Measurements from ENCODE around the gene ARL2BP.

The ARL2BP gene

DNA sequence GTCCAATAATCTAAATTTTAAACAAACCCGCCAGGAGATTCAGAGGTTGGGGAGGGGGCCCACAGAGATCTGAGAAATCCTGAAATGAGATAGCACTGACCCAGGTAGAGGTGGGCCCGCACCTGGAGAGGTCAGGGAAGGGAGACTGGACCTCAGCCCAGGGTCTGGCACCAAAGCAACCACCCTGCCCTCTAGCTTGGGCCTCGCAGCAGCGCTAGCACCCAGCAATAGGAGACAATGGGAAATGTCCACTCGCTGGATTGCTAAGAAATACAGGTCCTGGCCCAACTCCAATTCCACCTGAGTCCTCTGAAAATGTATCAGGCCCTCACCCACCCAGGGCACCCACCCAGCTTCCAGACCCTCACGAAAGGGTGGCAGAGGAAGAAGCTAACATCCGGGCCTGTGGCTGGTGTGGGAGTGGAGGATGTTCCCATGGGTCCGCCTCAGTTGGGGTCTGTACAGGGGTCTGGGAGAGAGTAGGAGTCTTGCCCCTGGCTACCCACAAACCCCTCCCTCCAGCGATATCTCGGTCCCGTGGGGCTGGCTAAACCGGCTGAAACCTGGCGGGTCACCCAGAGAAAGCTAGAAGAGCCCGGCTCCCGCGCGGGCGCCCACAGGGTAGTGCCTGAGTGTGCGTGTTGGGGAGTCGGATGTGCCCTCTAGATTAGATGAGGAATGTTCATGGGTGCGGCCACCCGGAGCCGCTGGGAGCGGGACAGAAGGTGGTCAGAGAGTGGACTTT is 38.3 kb downstream of the ARL2BP start:
- DNase-seq (ENCODE audit: low read depth in 1 of 2, low spot score in 1 of 2) = peak in 1 of 2 experiments; percentile 19
- in situ Hi-C loops (cut with HindIII; ENCODE audit: low pct_unique_long_range_greater_than_20kb, low sequenced_read_pairs) = no loop called here
- TF ChIP-seq JUND (IDR thresholded peaks at IDR 0.05; ENCODE audit: low read depth) = no peak

DNA sequence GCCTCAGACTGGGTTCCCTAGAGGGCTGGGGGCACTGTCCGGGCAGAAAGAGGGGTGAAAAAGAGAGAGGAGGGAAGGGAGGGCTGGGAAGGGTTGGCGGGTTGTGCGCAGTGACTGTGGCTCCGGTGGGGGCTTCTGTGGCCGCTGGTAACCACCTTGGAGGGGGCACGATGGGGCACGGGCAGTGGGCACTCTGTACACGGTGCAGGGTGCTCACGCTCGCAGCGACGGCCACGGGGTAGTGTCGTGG is 38.8 kb downstream of the ARL2BP start:
- TF ChIP-seq JUND (IDR thresholded peaks at IDR 0.05; ENCODE audit: low read depth) = no peak
- DNase-seq (ENCODE audit: low read depth in 1 of 2, low spot score in 1 of 2) = no peak
- in situ Hi-C loops (cut with HindIII; ENCODE audit: low pct_unique_long_range_greater_than_20kb, low sequenced_read_pairs) = no loop called here

DNA sequence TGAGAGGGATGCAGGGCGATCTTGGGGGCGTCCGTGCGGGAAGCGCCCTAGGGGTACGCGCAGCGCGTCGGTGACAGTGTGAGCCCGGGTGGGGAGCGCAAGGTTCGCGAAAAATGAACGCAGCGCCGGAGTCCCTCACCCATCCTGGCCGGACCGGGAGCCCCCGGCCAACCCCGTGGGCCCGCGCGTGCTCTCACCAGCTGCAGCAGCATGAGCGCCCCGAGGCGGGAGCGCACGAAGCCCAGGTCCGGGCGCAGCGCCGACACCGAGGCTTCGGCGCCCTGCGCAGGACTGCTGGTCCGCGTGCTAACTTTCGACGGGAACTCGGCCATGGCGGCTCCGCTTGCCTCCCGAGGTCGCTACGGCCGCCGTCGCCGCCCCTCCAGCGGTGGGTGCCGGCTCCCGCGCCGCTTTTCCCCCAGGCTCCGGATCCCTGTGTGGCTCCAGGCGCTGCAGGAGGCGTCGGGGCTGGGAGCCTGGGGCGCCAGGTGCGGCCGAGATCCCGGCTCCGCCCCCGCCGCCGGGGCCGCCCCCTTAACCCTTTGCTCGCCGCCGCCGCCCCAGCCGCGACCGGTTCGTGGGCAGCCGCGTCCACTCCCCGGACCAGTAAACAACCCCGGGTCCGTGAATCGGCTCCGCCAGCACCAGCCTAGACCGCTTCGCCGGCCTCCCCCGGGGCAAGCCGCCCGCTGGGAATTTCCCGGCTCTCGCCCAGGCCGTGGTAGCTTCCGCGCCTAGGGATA is 39.3 kb downstream of the ARL2BP start, which contains the start of gene PLLP:
Gene PLLP, minus strand, starts transcription at position 464 of the 743 bp plus-strand sequence. Its CDS starts 132 bp downstream, at position 332.
- in situ Hi-C loops (cut with HindIII; ENCODE audit: low pct_unique_long_range_greater_than_20kb, low sequenced_read_pairs) = no loop called here
- no peak for TF ChIP-seq JUND (IDR thresholded peaks at IDR 0.05; ENCODE audit: low read depth)

DNA sequence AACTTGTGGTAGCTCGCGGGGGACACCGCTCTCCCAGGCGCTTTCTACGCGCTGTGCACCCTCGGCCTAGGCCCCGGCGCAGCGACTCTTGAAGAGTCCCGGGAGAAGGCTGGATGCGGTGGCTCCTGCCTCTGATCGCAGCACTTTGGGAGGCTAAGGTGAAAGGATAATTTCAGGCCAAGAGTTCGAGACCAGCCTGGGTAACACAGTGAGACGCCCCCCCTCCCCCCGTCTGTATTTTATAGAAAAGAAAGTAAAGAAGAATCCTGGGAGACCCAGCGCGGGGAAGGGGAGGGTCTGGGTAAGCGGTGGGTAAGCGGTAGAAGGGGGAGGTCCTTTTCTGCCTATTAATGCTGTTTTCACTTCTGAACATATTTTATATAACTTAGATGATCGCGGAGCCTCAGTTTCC is 39.9 kb downstream of the ARL2BP start:
- in situ Hi-C loops (cut with HindIII; ENCODE audit: low pct_unique_long_range_greater_than_20kb, low sequenced_read_pairs) = no loop called here
- DNase-seq (ENCODE audit: low read depth in 1 of 2, low spot score in 1 of 2) = no peak
- no peak for TF ChIP-seq JUND (IDR thresholded peaks at IDR 0.05; ENCODE audit: low read depth)

More for the DNA sequence above, 39.3 kb downstream of the ARL2BP start, which contains the start of gene PLLP:
- DNase-seq (ENCODE audit: low read depth in 1 of 2, low spot score in 1 of 2) = peak; percentile 43 to 54

DNA sequence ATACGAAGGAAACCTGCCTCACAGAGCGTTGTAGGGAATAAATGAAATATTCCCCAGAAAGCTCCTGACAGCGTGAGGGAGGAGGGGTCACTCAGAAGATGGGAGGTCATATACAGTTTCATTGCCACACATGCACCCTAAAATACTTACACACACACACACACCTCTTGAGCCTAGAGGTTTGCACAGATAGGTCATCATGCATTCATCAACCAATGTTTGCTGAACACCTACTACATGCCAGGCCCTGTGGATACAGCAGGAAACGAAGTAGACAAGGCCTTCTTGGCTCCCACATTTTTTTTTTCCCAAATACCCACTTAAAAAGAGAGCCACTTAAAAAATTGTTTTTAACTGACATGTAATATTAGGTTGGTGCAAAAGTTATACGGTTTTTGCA is 40.3 kb downstream of the ARL2BP start:
- no peak for DNase-seq (ENCODE audit: low read depth in 1 of 2, low spot score in 1 of 2)
- no peak for TF ChIP-seq JUND (IDR thresholded peaks at IDR 0.05; ENCODE audit: low read depth)
- in situ Hi-C loops (cut with HindIII; ENCODE audit: low pct_unique_long_range_greater_than_20kb, low sequenced_read_pairs) = no loop called here

DNA sequence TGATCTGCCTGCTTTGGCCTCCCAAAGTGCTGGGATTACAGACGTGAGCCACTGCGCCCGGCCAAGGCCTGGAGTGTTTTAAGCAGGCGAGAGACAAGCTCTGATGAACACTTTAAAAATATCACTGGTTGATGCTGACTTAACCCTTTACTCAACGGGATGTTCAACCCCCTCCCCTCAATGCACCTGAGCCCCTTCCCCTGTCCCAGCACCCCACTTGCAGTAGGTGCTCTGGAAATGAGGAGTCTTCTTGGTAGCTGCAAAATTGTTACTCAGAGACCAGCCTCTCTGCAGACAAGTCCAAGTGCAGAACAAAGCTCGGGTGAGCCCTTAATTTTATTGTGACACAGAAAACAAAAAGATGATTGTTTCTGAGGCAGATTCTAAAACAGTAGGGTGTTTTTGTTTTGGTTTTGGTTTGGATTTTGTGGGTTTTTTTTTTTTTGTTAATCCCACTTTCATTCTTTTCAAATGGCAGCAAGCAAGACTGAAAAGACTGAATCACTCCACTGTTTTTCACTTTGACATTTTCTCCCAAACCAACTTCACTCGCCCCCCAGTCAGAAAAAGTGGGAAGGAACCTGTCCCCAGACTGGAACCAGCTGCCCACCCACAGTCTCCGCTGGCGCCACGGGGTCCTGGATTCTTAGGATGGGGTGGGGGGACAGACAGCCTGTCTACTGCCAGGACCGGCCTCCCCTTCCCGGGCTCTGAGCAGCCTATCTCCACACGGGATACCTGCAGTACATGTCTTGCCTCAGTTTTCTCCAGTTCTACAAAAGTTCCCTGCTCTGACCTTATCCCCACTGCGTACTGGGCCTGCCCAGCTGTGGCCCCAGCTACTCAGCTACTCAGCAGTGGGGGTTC is 44.6 kb downstream of the ARL2BP start:
- in situ Hi-C loops (cut with HindIII; ENCODE audit: low pct_unique_long_range_greater_than_20kb, low sequenced_read_pairs) = no loop called here
- TF ChIP-seq JUND (IDR thresholded peaks at IDR 0.05; ENCODE audit: low read depth) = no peak
- no peak for DNase-seq (ENCODE audit: low read depth in 1 of 2, low spot score in 1 of 2)

DNA sequence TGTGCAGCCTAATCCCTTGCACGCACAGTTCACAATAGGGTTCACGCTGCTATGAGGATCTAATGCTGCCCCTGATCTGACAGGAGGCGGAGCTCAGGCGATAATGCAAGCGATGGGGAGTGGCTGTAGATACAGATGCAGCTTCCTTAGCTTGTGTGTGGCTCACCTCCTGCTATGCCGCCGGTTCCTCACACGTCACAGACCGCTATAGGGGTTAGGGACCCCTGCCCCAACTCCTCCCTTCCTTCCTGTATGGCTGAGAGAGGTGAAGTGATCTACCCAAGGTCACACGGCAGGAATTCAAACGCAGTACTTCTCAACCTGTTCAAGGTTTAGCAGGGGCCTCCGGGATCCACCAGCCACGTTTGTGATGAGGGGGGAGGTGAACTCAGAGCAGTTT is 52.8 kb downstream of the ARL2BP start:
- in situ Hi-C loops (cut with HindIII; ENCODE audit: low pct_unique_long_range_greater_than_20kb, low sequenced_read_pairs) = no loop called here
- no peak for DNase-seq (ENCODE audit: low read depth in 1 of 2, low spot score in 1 of 2)

DNA sequence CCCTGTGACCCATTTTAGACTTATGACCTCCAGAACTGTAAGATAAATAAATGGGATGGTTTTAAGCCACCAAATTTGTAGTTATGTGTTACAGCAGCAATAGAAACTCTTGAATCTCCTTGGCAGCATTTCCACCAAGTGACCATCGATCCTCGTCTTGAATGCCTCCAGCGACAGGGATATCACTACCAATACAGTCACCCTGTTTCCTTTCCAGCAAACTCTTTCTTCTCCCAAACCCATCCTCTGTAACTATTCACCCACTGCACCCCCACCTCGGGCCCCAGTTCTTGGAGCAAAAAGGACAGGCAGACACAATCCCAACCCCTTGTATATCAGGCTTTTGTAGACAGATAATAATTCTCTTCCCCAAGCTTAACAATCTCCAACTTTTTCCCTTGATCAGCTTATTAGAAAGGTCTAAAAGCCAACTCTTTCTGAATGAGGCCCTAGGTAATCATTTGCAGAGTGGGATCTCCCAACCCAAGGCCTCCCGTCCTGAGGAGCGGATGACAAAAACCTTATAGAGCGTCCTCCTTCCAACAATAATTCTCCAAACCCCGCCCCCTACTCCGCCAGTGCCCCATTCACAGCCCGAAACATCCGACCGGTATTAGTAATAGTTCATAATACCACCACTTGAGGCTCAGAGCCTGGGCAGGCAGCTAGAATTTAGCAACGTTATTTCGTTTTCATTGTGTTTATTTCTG is 54.1 kb downstream of the ARL2BP start:
- no peak for TF ChIP-seq JUND (IDR thresholded peaks at IDR 0.05; ENCODE audit: low read depth)
- in situ Hi-C loops (cut with HindIII; ENCODE audit: low pct_unique_long_range_greater_than_20kb, low sequenced_read_pairs) = no loop called here
- DNase-seq (ENCODE audit: low read depth in 1 of 2, low spot score in 1 of 2) = no peak

More for the DNA sequence above, 52.8 kb downstream of the ARL2BP start:
- no peak for TF ChIP-seq JUND (IDR thresholded peaks at IDR 0.05; ENCODE audit: low read depth)

DNA sequence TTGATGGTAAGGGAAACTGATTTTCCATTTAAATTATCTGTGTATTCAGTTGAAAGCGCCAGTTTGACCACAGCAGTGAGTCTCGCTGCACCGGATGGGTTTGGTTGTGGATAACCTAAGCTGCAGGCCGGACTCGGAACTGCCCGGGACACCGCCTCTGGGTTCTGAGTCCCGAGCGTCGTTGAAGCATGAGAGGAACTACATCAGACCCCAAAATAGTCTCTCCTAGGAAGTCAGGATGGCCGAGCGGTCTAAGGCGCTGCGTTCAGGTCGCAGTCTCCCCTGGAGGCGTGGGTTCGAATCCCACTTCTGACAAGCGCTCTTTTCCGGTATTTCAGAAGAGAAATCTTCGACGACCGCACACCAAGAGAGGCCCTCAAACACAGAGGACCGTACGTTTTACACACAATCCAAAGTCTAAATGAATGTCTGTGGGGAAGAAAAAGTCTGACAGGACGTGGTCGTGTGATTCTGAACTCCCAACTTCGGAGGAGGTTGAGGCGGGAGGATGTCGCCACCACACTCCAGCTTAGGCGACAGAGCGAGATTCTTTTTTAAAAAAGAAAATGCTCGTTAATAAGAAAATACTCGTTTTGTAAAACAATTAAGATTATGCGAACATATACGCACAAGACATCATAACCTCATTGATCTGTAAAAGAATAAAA is 54.8 kb downstream of the ARL2BP start:
- no peak for TF ChIP-seq JUND (IDR thresholded peaks at IDR 0.05; ENCODE audit: low read depth)
- in situ Hi-C loops (cut with HindIII; ENCODE audit: low pct_unique_long_range_greater_than_20kb, low sequenced_read_pairs) = no loop called here
- peak; percentile 31 to 89 for DNase-seq (ENCODE audit: low read depth in 1 of 2, low spot score in 1 of 2)

DNA sequence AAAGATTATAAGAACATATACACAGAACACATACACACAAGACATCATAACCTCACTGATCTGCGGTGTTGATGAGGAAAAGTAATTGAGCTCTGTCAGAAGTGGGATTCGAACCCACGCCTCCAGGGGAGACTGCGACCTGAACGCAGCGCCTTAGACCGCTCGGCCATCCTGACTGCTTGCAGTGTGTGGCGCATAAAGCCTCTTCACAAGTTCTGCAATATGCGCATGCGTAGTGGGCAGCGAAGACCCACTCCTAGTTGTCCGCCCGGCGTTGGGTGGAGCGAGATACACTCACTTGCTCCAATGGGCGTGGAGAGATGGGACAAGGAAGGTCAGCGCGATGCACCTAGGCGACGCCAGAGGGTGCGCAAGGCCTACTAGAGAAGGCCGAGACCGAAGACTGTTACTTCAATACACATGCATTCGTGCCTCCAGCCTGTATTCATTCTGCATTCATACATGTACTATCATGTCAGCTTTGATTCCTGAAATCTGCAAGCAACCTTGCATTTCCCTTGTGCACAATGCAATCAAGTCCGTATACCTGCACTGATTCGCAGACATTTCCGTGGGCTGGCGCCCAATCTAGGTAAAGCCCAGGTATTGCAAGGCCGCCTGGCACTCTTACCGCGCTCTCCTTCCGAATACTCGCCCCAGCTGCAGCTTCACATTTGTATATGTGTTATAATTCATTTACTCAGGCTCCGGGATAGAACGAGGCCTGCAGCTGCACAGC is 55.5 kb downstream of the ARL2BP start:
- DNase-seq (ENCODE audit: low read depth in 1 of 2, low spot score in 1 of 2) = peak; percentile 81 to 98
- TF ChIP-seq JUND (IDR thresholded peaks at IDR 0.05; ENCODE audit: low read depth) = no peak
- in situ Hi-C loops (cut with HindIII; ENCODE audit: low pct_unique_long_range_greater_than_20kb, low sequenced_read_pairs) = no loop called here

DNA sequence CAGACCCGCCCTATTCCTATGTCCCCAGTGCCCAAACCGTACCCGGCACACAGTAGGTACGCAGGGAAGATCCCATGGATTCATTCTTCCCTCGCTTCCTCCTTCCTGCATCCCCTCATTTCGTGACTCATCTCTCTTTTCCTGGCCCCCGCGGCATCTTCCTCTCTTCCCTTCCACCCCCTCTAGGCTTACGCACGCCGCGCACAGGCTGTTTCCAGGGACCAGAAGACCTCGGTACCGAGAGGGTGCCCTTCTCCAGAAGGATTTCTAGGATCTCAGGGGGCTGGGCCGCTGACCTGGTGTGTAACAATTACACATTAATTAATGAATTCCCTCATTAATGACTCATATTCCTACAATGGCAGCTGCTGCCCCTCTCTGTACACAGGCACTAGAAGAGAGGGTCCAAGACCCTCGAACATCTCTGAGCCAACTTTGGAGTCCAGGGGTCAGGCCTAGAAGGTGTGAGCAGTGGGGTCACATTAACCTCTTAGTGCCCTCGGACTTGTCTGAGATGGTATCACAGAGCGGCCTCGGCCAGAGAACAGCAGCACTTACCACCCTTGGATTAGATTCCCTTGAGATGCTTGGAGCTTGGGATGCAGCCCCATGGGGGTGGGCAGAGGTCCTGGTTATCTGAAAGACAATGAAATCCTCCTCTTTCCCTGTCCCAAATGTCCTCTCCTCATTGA is 56.2 kb downstream of the ARL2BP start:
- in situ Hi-C loops (cut with HindIII; ENCODE audit: low pct_unique_long_range_greater_than_20kb, low sequenced_read_pairs) = no loop called here
- no peak for TF ChIP-seq JUND (IDR thresholded peaks at IDR 0.05; ENCODE audit: low read depth)
- no peak for DNase-seq (ENCODE audit: low read depth in 1 of 2, low spot score in 1 of 2)
